ENCODE results near the gene MMEL1.
"Not testable (repeated sequence)": the region's sequence is repeated elsewhere in the genome, so short reads cannot be mapped to it uniquely, and the experiment has no call there.

- TF ChIP-seq CTCF, POLR2A (IDR thresholded peaks at IDR 0.05): not testable (repeated sequence)
Measured at GRCh38 chr1:2569703-2570102, 63.1 kb downstream of the MMEL1 start.

Data from right lobe of liver (tissue), 4 donors.